Hematopoietic multipotent progenitor cell treated with erythropoietin and hydrocortisone succinate and interleukin-3 and kit ligand, for 6 days (in vitro differentiated cells): ENCODE results near the gene PCARE.

Experiments
- DNase-seq: peaks from one replicate; pipeline ENCODE4 v3.0.0-alpha.2; 2015

Gene PCARE

DNA sequence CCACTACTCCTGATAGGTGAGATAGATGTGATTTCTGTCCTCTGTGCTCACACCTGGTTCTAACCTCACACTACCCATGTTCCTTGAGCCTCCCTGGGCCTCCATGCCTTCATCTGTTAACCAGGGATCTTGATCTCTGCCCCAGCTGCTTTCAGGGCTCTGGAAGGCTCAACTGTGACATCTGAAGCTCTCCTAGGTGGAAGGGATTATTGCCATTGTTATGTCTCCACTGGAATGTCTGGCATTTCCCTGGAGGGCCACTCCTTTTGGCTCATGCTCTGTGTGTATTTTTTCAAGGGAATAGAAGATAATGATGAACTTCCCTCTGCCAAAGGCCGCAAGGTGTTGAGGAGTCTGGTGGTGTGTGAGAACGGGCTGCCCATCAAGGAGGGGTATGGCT is 41.2 kb downstream of the PCARE start:
- DNase-seq: no peak

DNA sequence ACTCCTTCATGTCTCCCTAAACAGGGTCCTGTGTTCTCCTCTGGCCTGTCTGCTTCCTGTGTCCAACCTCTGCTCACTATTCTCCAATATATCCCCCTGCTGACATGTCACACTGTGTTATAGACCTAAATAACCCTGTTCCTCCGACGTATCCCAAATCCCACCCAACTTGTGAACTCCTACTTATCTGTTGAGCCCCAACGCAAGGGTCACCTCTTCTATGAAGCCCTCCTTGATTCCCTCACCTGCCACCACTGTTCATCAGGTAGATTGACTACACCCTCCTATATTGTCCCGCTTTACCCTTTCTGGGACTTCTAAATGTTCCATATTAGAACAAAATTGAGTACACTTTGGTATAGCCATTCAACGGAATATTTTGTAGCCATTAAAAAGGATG is 42.1 kb downstream of the PCARE start:
- DNase-seq: no peak

DNA sequence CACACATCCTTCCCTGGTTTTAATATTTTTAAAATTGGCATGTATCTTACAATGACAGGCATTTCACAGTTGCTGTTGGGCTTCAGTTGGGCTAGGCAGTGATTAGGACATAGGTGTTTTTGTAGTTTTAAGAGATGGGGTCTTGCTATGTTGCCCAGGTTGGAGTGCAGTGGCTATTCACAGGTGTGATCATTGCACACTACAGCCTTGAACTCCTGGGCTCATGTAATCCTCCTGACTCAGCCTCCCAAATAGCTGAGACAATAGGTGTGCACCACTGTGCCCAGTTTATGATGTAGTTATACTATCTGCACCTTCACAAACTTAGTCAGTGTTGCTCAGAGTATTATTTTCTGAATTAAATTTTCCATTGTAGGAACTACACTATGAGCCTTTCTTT is 43.3 kb downstream of the PCARE start:
- no peak for DNase-seq

DNA sequence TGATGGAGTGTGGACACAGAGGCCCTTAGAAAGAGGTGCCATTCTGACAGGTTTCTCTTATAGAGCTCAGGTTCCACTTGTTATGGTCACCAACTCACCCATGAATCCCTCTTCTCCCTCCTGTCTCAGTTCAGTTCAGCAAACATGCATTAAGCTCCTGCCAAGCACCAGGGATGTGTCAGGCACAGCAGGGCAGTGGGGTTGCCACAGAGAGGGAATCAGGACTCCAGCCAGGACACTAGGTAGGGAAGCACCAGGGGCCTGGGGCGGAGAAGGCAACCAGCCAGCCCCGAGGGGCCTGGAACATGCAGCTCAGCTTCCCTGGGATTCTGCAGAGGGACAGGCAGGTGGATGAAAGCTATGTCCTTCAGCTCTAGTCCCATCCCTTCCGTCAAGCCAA is 48.6 kb downstream of the PCARE start:
- no peak for DNase-seq

DNA sequence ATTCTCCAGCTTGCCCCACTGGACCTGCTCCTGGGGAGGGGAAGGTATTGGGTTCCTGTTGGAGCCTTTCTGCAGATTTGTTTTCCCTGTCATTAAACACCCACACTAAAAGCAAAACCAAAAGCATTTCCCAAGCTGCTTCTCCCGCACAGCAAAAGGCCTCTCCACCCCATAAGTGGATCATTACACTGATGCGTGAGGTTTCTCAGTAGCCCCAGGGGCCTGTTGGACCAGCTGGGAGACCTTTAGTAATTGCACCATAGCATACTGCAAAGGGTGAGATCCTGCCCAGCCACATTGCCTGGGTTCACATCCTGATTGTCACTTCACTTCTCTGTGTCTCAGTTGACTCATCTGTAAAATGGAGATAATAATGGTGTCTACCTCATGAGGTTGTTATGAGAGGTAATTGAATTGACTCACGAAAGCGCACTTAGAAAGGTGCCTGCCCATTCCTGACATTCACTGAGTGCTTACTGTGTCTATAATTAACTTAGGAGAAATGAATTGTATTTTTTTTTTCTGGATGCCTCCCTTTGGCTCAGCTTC is 49.4 kb downstream of the PCARE start:
- DNase-seq: no peak

DNA sequence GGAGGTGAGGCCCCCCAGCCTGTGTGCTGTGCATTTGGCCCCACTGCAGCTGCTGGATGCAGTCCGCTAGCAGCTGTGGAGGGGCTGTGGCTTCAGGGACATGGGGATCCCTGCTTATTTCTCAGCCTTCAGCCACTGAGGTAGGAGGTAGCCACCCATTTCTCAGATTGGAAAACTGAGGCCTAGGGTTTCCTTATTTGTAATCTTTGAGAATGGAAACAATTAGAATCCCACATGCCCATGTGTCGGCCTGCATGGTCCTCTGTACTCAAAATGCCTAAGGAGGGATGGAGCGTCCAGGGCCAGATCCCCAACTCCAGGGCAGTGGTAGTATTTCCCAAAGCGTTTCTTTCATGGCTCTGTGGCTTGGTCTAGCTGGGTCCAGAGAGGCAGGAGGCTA is 51.1 kb downstream of the PCARE start:
- no peak for DNase-seq

DNA sequence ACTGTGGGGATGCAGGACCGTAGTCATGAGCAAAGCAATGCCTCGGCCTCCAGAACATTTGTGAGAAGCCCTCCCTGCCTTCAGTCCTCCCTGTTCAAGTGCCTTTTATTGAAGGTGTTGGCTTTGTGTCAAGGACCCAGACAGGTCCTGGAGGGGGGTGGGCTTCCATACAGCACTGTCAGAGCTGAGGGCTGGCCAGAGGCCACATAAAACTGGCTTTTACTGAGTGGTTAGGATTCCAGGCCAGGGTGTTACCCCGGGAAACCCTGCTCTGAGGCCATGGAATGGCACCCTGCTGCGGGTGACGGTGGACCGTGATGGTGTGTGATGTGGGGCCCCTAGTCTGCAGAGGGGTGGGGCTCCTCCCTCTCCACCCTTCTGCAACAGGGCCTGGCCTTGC is 51.6 kb downstream of the PCARE start:
- no peak for DNase-seq

DNA sequence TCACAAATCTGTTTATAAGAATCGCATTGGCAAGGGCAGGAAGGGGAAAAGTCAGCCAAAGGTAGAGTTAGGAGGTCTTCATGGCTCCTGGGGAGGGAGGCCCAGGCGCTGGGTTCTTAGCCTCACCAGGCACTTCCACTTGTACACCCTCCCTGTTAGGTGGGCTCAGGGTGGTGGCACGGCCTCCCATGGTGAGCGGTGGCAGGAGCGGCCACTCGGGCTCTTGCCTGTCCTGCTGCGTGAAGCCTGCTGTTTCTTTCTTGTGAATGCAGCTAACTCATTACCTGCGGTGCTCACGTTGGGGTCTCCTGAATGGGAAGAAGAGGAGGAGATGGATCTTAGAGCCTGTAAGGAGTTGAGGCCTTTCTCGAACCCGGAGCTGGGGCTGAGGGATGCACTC is 52.4 kb downstream of the PCARE start:
- DNase-seq: no peak

DNA sequence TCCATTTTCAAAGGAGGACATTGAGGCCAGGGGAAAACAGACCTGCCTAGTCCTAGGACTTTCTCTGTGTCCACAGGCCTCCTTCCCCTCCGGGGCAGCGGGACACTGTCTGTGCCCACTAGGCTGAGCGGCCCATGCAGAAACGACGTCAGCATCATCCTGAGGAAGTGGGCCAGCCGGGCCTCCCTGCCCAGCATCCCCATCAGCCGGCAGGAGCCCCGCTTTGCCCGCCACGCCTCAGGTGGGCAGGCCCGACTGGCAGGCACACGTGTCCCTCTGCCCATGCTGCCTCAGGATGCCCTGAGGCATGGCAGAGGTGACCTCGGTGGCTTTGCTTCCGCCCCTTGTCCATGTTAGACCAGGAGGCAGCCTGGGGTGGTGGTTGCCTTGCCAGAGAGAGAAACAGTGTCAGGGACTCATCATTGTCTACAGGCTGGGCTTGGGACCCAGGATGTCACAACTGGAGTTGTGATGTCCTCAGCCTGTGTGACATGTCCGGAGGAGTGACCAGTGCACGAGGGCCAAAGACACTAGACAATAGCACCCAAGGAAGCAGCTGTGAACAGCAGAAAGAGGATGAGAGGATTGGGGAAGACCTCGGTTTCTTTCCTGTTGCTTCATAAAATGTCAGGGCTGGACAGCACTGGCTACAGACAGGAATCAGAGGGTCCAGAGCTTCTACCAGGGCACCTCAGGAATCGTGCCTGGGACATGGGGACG is 56.4 kb downstream of the PCARE start:
- DNase-seq: no peak

DNA sequence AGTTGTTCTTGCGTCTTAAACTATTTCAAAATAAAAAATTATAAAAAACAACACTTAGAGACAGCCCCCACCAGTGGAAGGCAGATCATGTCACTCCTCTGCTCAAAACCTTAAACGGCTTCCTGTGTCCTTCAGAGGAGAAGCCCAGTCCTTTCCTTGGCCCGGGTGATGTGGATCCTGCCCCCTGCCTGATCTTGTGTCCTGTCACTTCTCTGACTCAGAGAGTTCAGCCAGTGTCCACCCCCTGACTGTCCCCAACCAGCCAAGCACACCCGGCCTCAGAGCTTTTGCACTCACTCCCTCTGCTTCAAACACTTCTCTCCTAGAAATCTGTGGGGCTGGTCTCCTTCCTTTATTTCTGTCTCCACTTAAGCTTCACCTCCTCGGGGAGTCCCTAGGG is 57.8 kb downstream of the PCARE start:
- DNase-seq: no peak

DNA sequence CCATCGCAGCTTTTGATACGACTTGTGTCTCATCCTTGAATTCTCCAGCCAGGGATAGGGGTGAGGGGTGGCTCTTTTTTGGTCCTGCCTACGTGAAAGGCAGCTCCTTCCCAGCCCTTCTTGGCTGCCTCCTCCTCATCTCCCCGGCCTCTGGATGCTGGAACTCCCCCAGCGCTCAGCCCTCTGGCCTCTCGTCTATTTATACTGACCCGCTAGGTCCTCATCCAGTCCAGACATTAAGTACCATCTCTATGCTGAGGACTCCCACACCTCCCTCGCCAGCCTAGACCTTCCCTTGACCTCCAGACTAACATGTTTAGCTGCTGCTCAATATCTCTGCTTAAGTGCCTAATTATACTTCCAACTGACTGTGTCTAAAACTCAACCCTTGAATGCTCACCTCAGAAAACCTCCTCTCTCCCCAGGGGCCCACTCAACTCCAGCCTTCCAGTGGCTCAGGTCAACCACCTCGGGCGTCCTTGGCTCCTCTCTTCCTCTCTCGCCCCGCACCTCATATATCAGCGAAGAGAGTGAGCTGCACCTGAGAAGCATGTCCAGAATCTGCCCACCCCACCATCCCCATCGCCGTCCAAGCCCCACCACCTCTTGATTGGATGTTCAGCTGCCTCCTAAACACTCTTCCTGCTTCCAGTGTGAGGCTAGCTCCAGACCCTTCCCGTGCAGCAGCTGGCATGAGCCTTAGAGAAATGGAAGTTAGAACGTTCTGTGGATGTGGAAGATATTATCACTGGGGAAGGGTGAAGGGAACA is 58.4 kb downstream of the PCARE start:
- DNase-seq: no peak

DNA sequence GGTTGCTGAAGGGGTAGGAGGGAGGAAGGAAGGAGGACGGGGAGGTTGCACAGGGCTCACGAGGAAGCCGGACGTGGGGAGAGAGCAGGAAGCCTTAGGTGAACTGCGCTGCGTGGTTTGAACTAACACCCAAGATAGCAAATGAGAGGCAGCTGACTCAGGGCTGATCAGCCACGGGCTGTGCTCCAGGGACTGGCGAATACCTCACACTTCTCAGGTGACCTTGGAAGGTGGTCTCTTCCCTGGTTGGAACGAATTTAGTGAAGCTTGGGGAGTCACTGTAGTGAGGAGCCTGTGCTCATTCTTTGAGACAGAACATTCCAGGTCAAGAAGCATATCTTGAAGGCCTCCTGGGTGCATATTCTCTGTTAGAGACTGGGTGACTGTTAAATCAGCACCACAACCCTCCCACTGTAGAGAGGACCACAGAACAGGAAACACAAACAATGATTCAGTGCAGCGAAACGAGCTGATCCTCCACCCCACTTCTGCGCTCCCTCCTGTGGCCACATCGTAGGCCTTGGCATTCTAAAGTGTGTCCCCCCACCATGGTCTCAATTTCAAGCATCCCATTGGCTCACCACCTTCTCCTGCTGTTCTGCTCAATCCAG is 59.4 kb downstream of the PCARE start:
- DNase-seq: peak; percentile 54

DNA sequence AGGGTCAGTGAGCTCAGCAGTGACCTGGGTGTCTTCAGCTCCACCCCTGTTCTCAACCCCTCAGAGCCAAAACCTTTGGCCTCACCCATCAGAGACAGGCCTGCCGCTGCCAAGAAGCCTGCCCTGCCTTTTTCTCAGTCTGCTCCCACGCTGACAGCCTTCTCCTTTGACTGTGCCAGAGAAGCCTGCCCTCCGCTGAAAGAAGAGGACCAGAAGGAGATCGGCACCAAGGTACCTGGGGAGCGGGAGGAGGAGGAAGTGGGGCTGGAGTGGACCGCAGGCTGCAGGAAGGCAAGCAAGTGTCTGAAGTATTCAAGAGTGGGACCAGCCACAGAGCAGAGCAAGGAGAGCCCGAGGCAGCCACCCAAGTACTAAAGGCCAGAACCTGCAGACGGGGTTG is 60.0 kb downstream of the PCARE start:
- DNase-seq: no peak

DNA sequence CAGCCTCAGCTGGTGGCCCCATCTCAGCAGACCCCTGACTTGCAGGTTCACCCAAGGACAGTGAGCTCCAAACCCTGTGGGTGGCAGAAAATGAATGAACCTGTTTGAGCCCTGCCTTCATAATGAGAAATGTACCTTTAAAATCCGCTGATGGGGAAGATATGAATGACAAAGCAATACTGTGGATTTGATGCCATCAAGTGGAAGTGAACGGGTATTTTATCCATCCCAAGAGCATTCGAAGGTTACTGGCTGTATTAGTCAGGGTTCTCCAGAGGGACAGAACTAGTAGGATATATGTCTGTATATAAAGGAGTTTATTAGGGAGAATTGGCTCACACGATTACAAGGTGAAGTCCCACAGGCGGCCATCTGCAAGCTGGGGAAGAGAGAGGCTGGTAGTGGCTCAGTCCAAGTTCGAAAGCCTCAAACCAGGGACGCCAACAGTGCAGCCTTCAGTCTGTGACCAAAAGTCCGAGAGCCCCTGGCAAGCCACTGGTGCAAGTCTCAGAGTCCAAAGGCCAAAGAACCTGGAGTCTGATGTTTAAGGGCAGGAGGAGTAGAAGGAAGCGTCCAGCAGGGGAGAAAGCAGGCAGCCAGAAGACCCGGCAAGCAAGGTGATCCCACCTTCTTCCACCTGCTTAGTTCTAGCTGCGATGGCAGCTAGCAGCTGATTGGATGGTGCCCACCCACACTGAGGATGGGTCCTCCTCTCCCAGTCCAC is 61.1 kb downstream of the PCARE start:
- peak; percentile 38 for DNase-seq

DNA sequence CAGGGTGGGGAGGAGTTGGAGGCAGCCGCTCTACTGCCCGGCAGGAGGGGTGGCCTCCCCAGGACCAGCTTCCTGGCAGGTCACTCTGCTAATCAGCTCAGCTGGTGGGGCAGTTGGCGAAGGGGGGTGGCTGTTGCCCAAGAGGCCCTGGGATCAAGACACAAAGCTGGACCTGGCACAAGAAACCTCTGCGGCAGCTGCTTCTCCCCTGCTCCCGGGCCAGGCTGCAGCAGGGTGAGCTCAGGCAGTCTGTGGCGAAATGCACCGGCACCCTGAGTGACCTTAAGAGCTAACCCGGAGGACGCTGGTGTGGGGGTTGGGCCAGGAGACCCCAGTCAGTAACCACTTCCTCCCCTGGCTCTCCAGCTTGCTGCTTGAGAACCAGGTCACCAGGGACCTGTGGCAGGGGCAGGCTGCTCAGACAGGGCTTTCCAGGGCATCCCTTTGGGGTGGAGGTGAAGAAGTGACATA is 62.1 kb downstream of the PCARE start:
- peak; percentile 32 for DNase-seq
